ENCODE results near the gene IL17C. TPM values are rescaled to one million over a fixed set of nuclear protein-coding genes. Genes with fewer than 3 reads are reported as not detected.

IL17C gene
- total and polyA plus RNA-seq, 2 donors = 0.05 to 0.09 TPM

- WGBS = 97% methylated on average over 19 of the region's 19 CpGs
- H3K9me3 ChIP-seq (ENCODE audit: control insufficient read depth in 2 of 2, insufficient read depth in 1 of 2, low read length in 1 of 2) = no peaks in the 10 kb centered on the region
- peaks cover 76 to 82% of the 10 kb centered on the region in 2 donors for H3K36me3 ChIP-seq (ENCODE audit: control insufficient read depth in 2 of 2, insufficient read depth in 2 of 2, low read length in 1 of 2)
- H3K27me3 ChIP-seq (ENCODE audit: control insufficient read depth in 2 of 2, insufficient read depth in 1 of 2, low read length in 1 of 2) = no peaks in the 10 kb centered on the region
- peaks cover 0 to 2% of the 10 kb centered on the region in 2 donors for H3K4me1 ChIP-seq (ENCODE audit: control insufficient read depth in 2 of 2, insufficient read depth in 2 of 2, low read length in 2 of 2)
- no peak overlapping the region for H3K27ac ChIP-seq (ENCODE audit: low read depth in 1 of 2, low read length in 1 of 2)
- no peak for DNase-seq (ENCODE audit: low read depth in 6 of 9, low spot score in 9 of 9)
- H3K4me3 ChIP-seq (ENCODE audit: low read length in 2 of 2) = no peak overlapping the region
These were observed 23.4 kb upstream of the IL17C start for GRCh38 chr16:88614818-88615580.

GRCh38 chr16:88616320-88616719, 22.1 kb upstream of the IL17C start:
- no peak for DNase-seq (ENCODE audit: low read depth in 6 of 9, low spot score in 9 of 9)
- no peak overlapping the region for H3K27ac ChIP-seq (ENCODE audit: low read depth in 1 of 2, low read length in 1 of 2)
- peaks cover 68 to 74% of the 10 kb centered on the region in 2 donors for H3K36me3 ChIP-seq (ENCODE audit: control insufficient read depth in 2 of 2, insufficient read depth in 2 of 2, low read length in 1 of 2)
- H3K9me3 ChIP-seq (ENCODE audit: control insufficient read depth in 2 of 2, insufficient read depth in 1 of 2, low read length in 1 of 2) = no peaks in the 10 kb centered on the region
- no peaks in the 10 kb centered on the region for H3K27me3 ChIP-seq (ENCODE audit: control insufficient read depth in 2 of 2, insufficient read depth in 1 of 2, low read length in 1 of 2)
- H3K4me1 ChIP-seq (ENCODE audit: control insufficient read depth in 2 of 2, insufficient read depth in 2 of 2, low read length in 2 of 2) = peaks cover 0 to 6% of the 10 kb centered on the region in 2 donors
- 96% methylated on average over 13 of the region's 13 CpGs for WGBS
- H3K4me3 ChIP-seq (ENCODE audit: low read length in 2 of 2) = no peak overlapping the region

- H3K27ac ChIP-seq (ENCODE audit: low read depth in 1 of 2, low read length in 1 of 2) = no peak overlapping the region
- H3K4me1 ChIP-seq (ENCODE audit: control insufficient read depth in 2 of 2, insufficient read depth in 2 of 2, low read length in 2 of 2) = peaks cover 0 to 6% of the 10 kb centered on the region in 2 donors
- H3K27me3 ChIP-seq (ENCODE audit: control insufficient read depth in 2 of 2, insufficient read depth in 1 of 2, low read length in 1 of 2) = no peaks in the 10 kb centered on the region
- H3K9me3 ChIP-seq (ENCODE audit: control insufficient read depth in 2 of 2, insufficient read depth in 1 of 2, low read length in 1 of 2) = no peaks in the 10 kb centered on the region
- 98% methylated on average over 12 of the region's 12 CpGs for WGBS
- peaks cover 67 to 71% of the 10 kb centered on the region in 2 donors for H3K36me3 ChIP-seq (ENCODE audit: control insufficient read depth in 2 of 2, insufficient read depth in 2 of 2, low read length in 1 of 2)
- DNase-seq (ENCODE audit: low read depth in 6 of 9, low spot score in 9 of 9) = no peak
- no peak overlapping the region for H3K4me3 ChIP-seq (ENCODE audit: low read length in 2 of 2)
These were observed 21.6 kb upstream of the IL17C start for GRCh38 chr16:88616736-88617135.

GRCh38 chr16:88617268-88618031, 20.9 kb upstream of the IL17C start:
- DNase-seq (ENCODE audit: low read depth in 6 of 9, low spot score in 9 of 9) = no peak
- WGBS = 98% methylated on average over 20 of the region's 20 CpGs
- H3K9me3 ChIP-seq (ENCODE audit: control insufficient read depth in 2 of 2, insufficient read depth in 1 of 2, low read length in 1 of 2) = no peaks in the 10 kb centered on the region
- H3K4me1 ChIP-seq (ENCODE audit: control insufficient read depth in 2 of 2, insufficient read depth in 2 of 2, low read length in 2 of 2) = peaks cover 0 to 6% of the 10 kb centered on the region in 2 donors
- H3K4me3 ChIP-seq (ENCODE audit: low read length in 2 of 2) = no peak overlapping the region
- H3K27me3 ChIP-seq (ENCODE audit: control insufficient read depth in 2 of 2, insufficient read depth in 1 of 2, low read length in 1 of 2) = no peaks in the 10 kb centered on the region
- peaks cover 67 to 75% of the 10 kb centered on the region in 2 donors for H3K36me3 ChIP-seq (ENCODE audit: control insufficient read depth in 2 of 2, insufficient read depth in 2 of 2, low read length in 1 of 2)
- H3K27ac ChIP-seq (ENCODE audit: low read depth in 1 of 2, low read length in 1 of 2) = no peak overlapping the region

- H3K27ac ChIP-seq (ENCODE audit: low read depth in 1 of 2, low read length in 1 of 2) = no peak overlapping the region
- H3K36me3 ChIP-seq (ENCODE audit: control insufficient read depth in 2 of 2, insufficient read depth in 2 of 2, low read length in 1 of 2) = peaks cover 73 to 80% of the 10 kb centered on the region in 2 donors
- peaks cover 0 to 6% of the 10 kb centered on the region in 2 donors for H3K4me1 ChIP-seq (ENCODE audit: control insufficient read depth in 2 of 2, insufficient read depth in 2 of 2, low read length in 2 of 2)
These were observed 20.0 kb upstream of the IL17C start for GRCh38 chr16:88618182-88618955.

GRCh38 chr16:88618956-88619667, 19.3 kb upstream of the IL17C start:
- peaks cover 73 to 82% of the 10 kb centered on the region in 2 donors for H3K36me3 ChIP-seq (ENCODE audit: control insufficient read depth in 2 of 2, insufficient read depth in 2 of 2, low read length in 1 of 2)
- 99% methylated on average over 19 of the region's 19 CpGs for WGBS
- H3K4me3 ChIP-seq (ENCODE audit: low read length in 2 of 2) = no peak overlapping the region
- peak overlapping the region in 1 of 2 donors; percentile 53 for H3K27ac ChIP-seq (ENCODE audit: low read depth in 1 of 2, low read length in 1 of 2)
- no peak for DNase-seq (ENCODE audit: low read depth in 6 of 9, low spot score in 9 of 9)
- no peaks in the 10 kb centered on the region for H3K9me3 ChIP-seq (ENCODE audit: control insufficient read depth in 2 of 2, insufficient read depth in 1 of 2, low read length in 1 of 2)
- H3K4me1 ChIP-seq (ENCODE audit: control insufficient read depth in 2 of 2, insufficient read depth in 2 of 2, low read length in 2 of 2) = peaks cover 0 to 6% of the 10 kb centered on the region in 2 donors
- no peaks in the 10 kb centered on the region for H3K27me3 ChIP-seq (ENCODE audit: control insufficient read depth in 2 of 2, insufficient read depth in 1 of 2, low read length in 1 of 2)

More at GRCh38 chr16:88618182-88618955, 20.0 kb upstream of the IL17C start:
- no peak for DNase-seq (ENCODE audit: low read depth in 6 of 9, low spot score in 9 of 9)
- Histone ChIP-seq H3K4me3 (ENCODE audit: low read length in 2 of 2) (no peak overlapping the region), H3K27me3 (ENCODE audit: control insufficient read depth in 2 of 2, insufficient read depth in 1 of 2, low read length in 1 of 2) (no peaks in the 10 kb centered on the region), H3K9me3 (ENCODE audit: control insufficient read depth in 2 of 2, insufficient read depth in 1 of 2, low read length in 1 of 2) (no peaks in the 10 kb centered on the region)
- WGBS = 98% methylated on average over 20 of the region's 20 CpGs

GRCh38 chr16:88619859-88620815, 18.2 kb upstream of the IL17C start:
- Histone ChIP-seq H3K27me3 (ENCODE audit: control insufficient read depth in 2 of 2, insufficient read depth in 1 of 2, low read length in 1 of 2) (no peaks in the 10 kb centered on the region), H3K27ac (ENCODE audit: low read depth in 1 of 2, low read length in 1 of 2) (peak overlapping the region in 1 of 2 donors; percentile 53), H3K36me3 (ENCODE audit: control insufficient read depth in 2 of 2, insufficient read depth in 2 of 2, low read length in 1 of 2) (peaks cover 77 to 84% of the 10 kb centered on the region in 2 donors), H3K4me3 (ENCODE audit: low read length in 2 of 2) (no peak overlapping the region), H3K4me1 (ENCODE audit: control insufficient read depth in 2 of 2, insufficient read depth in 2 of 2, low read length in 2 of 2) (peaks cover 0 to 6% of the 10 kb centered on the region in 2 donors), H3K9me3 (ENCODE audit: control insufficient read depth in 2 of 2, insufficient read depth in 1 of 2, low read length in 1 of 2) (peaks cover 0 to 1% of the 10 kb centered on the region in 2 donors)
- DNase-seq (ENCODE audit: low read depth in 6 of 9, low spot score in 9 of 9) = peak in 1 of 9 donors; percentile 47
- WGBS = 94% methylated on average over 14 of the region's 14 CpGs

- Histone ChIP-seq H3K27ac (ENCODE audit: low read depth in 1 of 2, low read length in 1 of 2) (no peak overlapping the region), H3K36me3 (ENCODE audit: control insufficient read depth in 2 of 2, insufficient read depth in 2 of 2, low read length in 1 of 2) (peaks cover 77 to 79% of the 10 kb centered on the region in 2 donors), H3K9me3 (ENCODE audit: control insufficient read depth in 2 of 2, insufficient read depth in 1 of 2, low read length in 1 of 2) (peaks cover 0 to 1% of the 10 kb centered on the region in 2 donors), H3K27me3 (ENCODE audit: control insufficient read depth in 2 of 2, insufficient read depth in 1 of 2, low read length in 1 of 2) (no peaks in the 10 kb centered on the region), H3K4me1 (ENCODE audit: control insufficient read depth in 2 of 2, insufficient read depth in 2 of 2, low read length in 2 of 2) (peaks cover 0 to 3% of the 10 kb centered on the region in 2 donors), H3K4me3 (ENCODE audit: low read length in 2 of 2) (no peak overlapping the region)
- WGBS = 98% methylated on average over 19 of the region's 19 CpGs
- no peak for DNase-seq (ENCODE audit: low read depth in 6 of 9, low spot score in 9 of 9)
These were observed 16.2 kb upstream of the IL17C start for GRCh38 chr16:88622125-88622524.

Data from thymus (tissue), 11 donors.